AML-193 (cell line): ENCODE data around the gene C1QA.
A peak's percentile ranks its signal among the peaks of the same experiment; 100 is the strongest.
"Not testable (repeated sequence)": the region's sequence is repeated elsewhere in the genome, so short reads cannot be mapped to it uniquely, and the experiment has no call there.

Source experiments
- DNase-seq, 2 experiments: peaks; one replicate each; lab custom pipeline; 2025; lab: John Stamatoyannopoulos, UW

C1QA gene

DNA sequence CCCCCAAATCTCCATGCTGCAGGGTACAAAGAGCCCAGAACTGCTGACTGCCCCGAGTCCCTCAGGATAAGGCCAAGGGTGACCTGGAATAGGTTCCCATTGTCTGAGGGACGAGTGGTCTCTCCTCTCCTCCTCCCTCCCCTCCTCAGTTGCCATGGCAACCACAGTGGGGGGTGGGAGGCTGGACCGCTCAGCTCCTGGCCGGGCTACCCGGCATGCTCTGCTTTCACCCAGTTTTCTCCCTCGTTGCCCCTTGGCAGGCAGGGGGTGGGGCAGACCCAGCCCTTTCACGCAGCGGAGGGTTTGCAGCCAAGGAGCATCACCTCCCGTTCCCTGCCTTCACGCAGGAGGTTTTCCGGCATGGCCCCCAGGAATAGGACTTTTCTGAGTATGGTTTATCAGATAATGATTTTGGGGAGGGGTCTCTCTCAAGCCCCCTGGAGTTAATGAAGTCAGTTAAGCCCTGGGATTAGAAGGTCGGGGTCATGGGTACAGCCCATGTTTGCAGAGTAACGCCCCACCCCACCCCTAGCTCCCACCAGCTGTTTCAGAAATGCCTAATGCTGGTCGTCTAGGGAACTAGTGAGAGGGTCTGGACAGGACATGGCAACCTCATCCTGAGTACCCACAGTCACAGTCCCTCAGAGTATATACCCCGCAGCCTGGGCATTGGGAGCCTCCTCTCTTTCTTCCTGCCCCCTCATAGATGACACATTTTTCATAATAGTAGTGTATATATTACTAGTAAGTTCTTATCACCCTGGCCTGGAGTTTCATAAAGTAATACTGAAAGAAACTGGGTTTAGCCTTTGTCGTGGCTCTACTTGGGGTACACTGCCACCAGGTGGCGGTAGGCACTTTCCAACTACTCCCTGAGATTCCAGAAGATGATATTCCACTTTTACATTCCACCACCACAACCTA, 37.3 kb downstream of the C1QA start:
- peak; percentile 3 to 4 for DNase-seq

GRCh38 chr1:22674410-22674749, 38.0 kb downstream of the C1QA start:
- DNase-seq = no peak

DNA sequence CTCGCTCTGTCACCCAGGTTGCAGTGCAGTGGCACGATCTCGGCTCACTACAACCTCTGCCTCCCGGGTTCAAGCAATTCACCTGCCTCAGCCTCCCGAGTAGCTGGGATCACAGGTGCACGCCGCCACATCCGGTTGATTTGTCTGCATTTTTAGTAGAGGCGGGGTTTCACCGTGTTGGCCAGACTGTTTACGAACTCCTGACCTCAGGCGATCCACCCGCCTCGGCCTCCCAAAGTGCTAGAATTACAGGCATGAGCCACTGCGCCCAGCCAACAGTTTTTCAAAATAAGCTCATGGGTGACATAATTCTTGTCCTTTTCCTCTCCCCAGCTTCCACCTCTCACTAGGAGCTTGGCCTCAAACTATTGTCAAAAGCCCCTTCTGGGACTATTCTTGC, 39.7 kb downstream of the C1QA start:
- not testable (repeated sequence) for DNase-seq

DNA sequence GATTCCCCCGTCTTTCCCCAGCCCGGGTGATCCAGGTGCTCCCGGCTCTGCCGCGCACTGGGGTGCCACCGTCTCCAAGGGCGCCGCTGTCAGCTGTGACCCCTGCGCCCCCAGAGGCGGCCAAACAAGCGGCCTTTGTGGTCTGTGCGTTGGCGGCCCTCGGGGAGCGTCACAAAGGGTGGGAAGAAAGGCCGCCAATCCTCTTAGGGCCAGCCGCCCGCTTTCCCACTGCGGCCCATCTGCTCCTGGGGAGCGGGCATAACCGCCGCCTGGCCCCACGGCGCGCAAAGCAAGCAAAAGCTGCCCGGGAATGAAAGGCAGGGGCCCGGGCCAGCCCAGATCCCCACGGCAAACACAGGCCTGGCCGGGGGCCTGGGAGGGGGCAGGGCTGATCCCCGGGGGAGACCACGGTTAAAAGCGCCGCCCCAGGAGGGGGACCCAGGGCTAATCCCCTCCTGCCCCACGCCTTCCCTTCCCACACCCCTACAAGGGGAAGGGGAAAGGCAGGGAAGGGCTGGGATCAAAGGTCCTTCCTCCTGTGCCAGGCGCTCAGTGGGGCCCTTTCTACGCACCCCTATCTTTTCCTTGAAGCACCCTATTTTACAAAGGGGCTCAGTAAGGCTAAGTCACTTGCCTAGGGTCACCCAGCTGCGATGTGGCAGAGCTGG, 40.6 kb downstream of the C1QA start:
- DNase-seq = no peak

DNA sequence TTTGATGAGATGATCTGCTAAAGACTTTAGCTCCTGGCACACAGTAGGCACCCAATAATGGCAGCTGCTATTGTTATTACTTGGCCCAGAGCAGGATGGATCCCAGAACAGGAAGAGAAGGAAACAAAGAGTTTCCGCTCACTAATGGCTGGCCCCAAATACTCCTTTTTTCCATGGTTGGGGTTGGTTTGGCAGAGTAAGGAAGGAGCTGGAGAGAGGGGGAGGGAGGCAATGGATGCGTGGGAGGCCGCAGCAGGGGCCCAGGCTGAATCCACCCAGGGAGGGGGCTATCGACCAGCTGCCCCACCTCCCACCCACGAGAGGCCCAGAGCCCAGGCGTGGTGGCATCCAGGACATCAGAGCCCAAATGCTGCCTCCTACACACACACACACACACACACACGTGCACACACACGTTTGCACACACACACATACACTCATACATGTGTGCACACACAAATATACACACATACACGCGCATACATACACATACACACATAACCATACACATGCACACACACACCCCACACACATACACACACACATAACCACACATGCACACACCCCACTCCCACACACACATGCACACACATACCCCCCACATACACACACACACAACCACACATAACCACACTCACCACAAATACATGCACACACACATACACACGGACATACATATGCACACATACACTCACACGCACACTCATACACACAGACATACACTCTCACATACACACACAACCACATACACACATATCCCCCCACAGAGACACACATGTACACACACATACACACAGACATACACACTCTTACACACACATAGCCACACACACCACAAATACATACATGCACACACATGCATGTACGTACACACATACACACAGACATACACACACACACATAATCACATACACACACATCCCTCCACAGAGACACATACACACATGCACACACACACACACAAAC, 41.8 kb downstream of the C1QA start:
- no peak for DNase-seq

- DNase-seq = no peak
These were observed 44.3 kb downstream of the C1QA start for GRCh38 chr1:22680726-22681125.

- DNase-seq = no peak
These were observed 45.3 kb downstream of the C1QA start for GRCh38 chr1:22681556-22682276.

- DNase-seq = no peak
These were observed 47.1 kb downstream of the C1QA start for GRCh38 chr1:22683547-22683946.

GRCh38 chr1:22685591-22686059, 49.2 kb downstream of the C1QA start:
- no peak for DNase-seq

GRCh38 chr1:22687191-22687590, 50.8 kb downstream of the C1QA start:
- no peak for DNase-seq

DNA sequence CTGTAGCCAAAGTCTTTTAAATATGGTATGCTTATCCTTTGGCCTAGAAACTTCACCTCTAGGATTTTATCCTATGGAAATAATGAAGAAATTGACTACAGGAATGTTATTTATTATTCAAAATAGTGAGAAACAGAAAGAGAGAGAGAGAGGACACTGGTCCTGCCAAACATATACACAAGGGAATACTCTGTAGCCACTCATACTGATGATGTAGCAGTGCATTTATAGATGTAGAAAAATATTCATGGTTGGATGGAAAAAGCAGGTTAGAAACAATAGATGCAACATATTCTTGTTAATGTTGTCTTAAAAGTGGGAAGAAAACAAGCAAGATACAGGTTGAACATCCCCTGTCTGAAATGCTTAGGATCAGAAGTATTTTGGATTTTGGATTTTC, 52.0 kb downstream of the C1QA start:
- no peak for DNase-seq
